Measurements from ENCODE around the gene DNAAF5. TPM values are rescaled to one million over a fixed set of nuclear protein-coding genes. Genes with fewer than 3 reads are reported as not detected.
A peak's percentile ranks its signal among the peaks of the same experiment; 100 is the strongest.

The DNAAF5 gene
- total RNA-seq, 1 donor from 2014 or later, result 18.1 TPM

- TF ChIP-seq CTCF (IDR thresholded peaks at IDR 0.05; ENCODE audit: borderline replicate concordance), result no peak
- intact Hi-C loops (cut with micrococcal nuclease), result loop anchor here (10.0 kb wide), 1 partner anchor 51 kb away; no protein-coding TSS in a partner anchor
- peak overlapping the region; percentile 95 for H3K27ac ChIP-seq (replicated peaks)
- H3K27me3 ChIP-seq (ENCODE audit: low read depth), result no peaks in the 10 kb centered on the region
- peak overlapping the region; percentile 7 for H3K4me3 ChIP-seq
- DNase-seq, result no peak
- H3K4me1 ChIP-seq, result peaks cover 84% of the 10 kb centered on the region
- peaks cover 28% of the 10 kb centered on the region for H3K36me3 ChIP-seq
- no peaks in the 10 kb centered on the region for H3K9me3 ChIP-seq (replicated peaks)
Measured at GRCh38 chr7:835485-836401, 109.2 kb downstream of the DNAAF5 start.

Other genes with a start within 250 kb of the DNAAF5 start
- gene PDGFA, start 206.9 kb upstream of the DNAAF5 start, total RNA-seq, result 26.0 TPM
- gene PRKAR1B, start 582 bp downstream of the DNAAF5 start, total RNA-seq, result 14.2 TPM
- gene SUN1, start 105.8 kb downstream of the DNAAF5 start, total RNA-seq, result 183 TPM
- gene GET4, start 149.9 kb downstream of the DNAAF5 start, total RNA-seq, result 22.9 TPM
- 8.4 TPM for gene ADAP1, start 228.0 kb downstream of the DNAAF5 start, total RNA-seq
- 8.5 TPM for gene COX19, start 248.8 kb downstream of the DNAAF5 start, total RNA-seq